Measurements from ENCODE around the gene LGALS3.
A peak's percentile ranks its signal among the peaks of the same experiment; 100 is the strongest.

LGALS3 gene

GRCh38 chr14:55133416-55133815 lies 4.4 kb downstream of the LGALS3 start:
- no peak for DNase-seq

GRCh38 chr14:55136241-55136640 lies 7.2 kb downstream of the LGALS3 start:
- DNase-seq, result no peak

GRCh38 chr14:55136885-55137786 lies 8.1 kb downstream of the LGALS3 start:
- no peak for DNase-seq

- DNase-seq, result no peak
These were observed 9.0 kb downstream of the LGALS3 start for GRCh38 chr14:55138091-55138490.

- DNase-seq, result no peak
These were observed 10.1 kb downstream of the LGALS3 start for GRCh38 chr14:55139141-55139540.

GRCh38 chr14:55139696-55140509 lies 10.9 kb downstream of the LGALS3 start:
- no peak for DNase-seq

GRCh38 chr14:55141825-55142224 lies 12.8 kb downstream of the LGALS3 start:
- no peak for DNase-seq

GRCh38 chr14:55142466-55142865 lies 13.4 kb downstream of the LGALS3 start:
- DNase-seq, result no peak

GRCh38 chr14:55146425-55146824 lies 17.4 kb downstream of the LGALS3 start:
- DNase-seq, result no peak

- no peak for DNase-seq
These were observed 22.5 kb downstream of the LGALS3 start for GRCh38 chr14:55151601-55152000.

- no peak for DNase-seq
These were observed 23.2 kb downstream of the LGALS3 start for GRCh38 chr14:55152052-55152753.

GRCh38 chr14:55153951-55154350 lies 24.9 kb downstream of the LGALS3 start:
- DNase-seq, result no peak

GRCh38 chr14:55157080-55157479 lies 28.0 kb downstream of the LGALS3 start:
- DNase-seq, result no peak

- no peak for DNase-seq
These were observed 29.4 kb downstream of the LGALS3 start for GRCh38 chr14:55158412-55158811.

- DNase-seq, result no peak
These were observed 31.9 kb downstream of the LGALS3 start for GRCh38 chr14:55160989-55161388.

- DNase-seq, result no peak
These were observed 41.5 kb downstream of the LGALS3 start for GRCh38 chr14:55170526-55170925.

GRCh38 chr14:55180006-55180405 lies 51.0 kb downstream of the LGALS3 start:
- no peak for DNase-seq

GRCh38 chr14:55180434-55180833 lies 51.4 kb downstream of the LGALS3 start:
- no peak for DNase-seq

GRCh38 chr14:55188686-55189295 lies 59.7 kb downstream of the LGALS3 start:
- DNase-seq, result no peak

- no peak for DNase-seq
These were observed 61.8 kb downstream of the LGALS3 start for GRCh38 chr14:55190906-55191202.

GRCh38 chr14:55191203-55192053 lies 62.4 kb downstream of the LGALS3 start, which contains the start of gene DLGAP5:
DLGAP5 (minus strand) TSS chr14:55191585; CDS start chr14:55189179, 2,406 bp downstream.
- peak; percentile 99 for DNase-seq

GRCh38 chr14:55192054-55192621 lies 63.1 kb downstream of the LGALS3 start:
- no peak for DNase-seq

All from NCI-H1092 (cell line).